GM12878 (cell line): ENCODE results near the gene PADI2. TPM values are rescaled to one million over a fixed set of nuclear protein-coding genes. Genes with fewer than 3 reads are reported as not detected.
A peak's percentile ranks its signal among the peaks of the same experiment; 100 is the strongest.

Experiments used
- ATF2 ChIP-seq: IDR thresholded peaks from 2 replicates; pipeline ENCODE4 v1.6.1; 2012; ENCODE audit warnings: low read length, inconsistent platforms
- BACH1 ChIP-seq: fragments of 450-650 bp; IDR thresholded peaks from 2 replicates; pipeline ENCODE4 v1.6.1; 2017; ENCODE audit warnings: mild to moderate bottlenecking, borderline replicate concordance
- BRCA1 ChIP-seq: IDR thresholded peaks from 2 replicates; pipeline ENCODE4 v1.6.1; 2011; ENCODE audit warnings: low read depth, low read length, improper control_type of control experiment
- CBX5 ChIP-seq: sonication (generic); IDR thresholded peaks from 2 replicates; pipeline ENCODE4 v1.6.1; 2016; ENCODE audit warnings: low read depth, moderate library complexity, mild to moderate bottlenecking, inconsistent platforms
- CEBPZ ChIP-seq: fragments of 150-350 bp; IDR thresholded peaks from 2 replicates; pipeline ENCODE4 v1.6.1; 2016; ENCODE audit warnings: low read depth, low read length
- CREB1 ChIP-seq: IDR thresholded peaks from 2 replicates; pipeline ENCODE4 v1.6.1; 2012; ENCODE audit warnings: low read depth, mild to moderate bottlenecking, inconsistent platforms
- CREM ChIP-seq: IDR thresholded peaks from 2 replicates; pipeline ENCODE4 v1.6.1; 2014; ENCODE audit warnings: antibody characterized with exemption, low read depth
- E2F8 ChIP-seq: fragments of 450-650 bp; IDR thresholded peaks from 2 replicates; pipeline ENCODE4 v1.6.1; 2018; ENCODE audit warnings: mild to moderate bottlenecking, low read depth, moderate library complexity; ENCODE audit not compliant: partially characterized antibody
- EP300 ChIP-seq, 2 experiments: fragments of 150-350 bp in 1 of 2; IDR thresholded peaks; 2 replicates each; pipeline ENCODE4 v1.6.1; 2011 to 2012; ENCODE audit warnings: low read depth in 2 of 2, low read length in 2 of 2, borderline replicate concordance in 1 of 2, improper control_type of control experiment in 1 of 2, inconsistent platforms in 1 of 2; ENCODE audit not compliant: control insufficient read depth in 1 of 2
- FOXM1 ChIP-seq: IDR thresholded peaks from 2 replicates; pipeline ENCODE4 v1.6.1; 2012; ENCODE audit warnings: low read depth, mild to moderate bottlenecking, inconsistent platforms, low read length, moderate library complexity
- MTA3 ChIP-seq: IDR thresholded peaks from 2 replicates; pipeline ENCODE4 v1.6.1; 2012; ENCODE audit warnings: low read length, inconsistent platforms, borderline replicate concordance
- PAX8 ChIP-seq: fragments of 450-650 bp; IDR thresholded peaks from 2 replicates; pipeline ENCODE4 v1.6.1; 2017; ENCODE audit warnings: mild to moderate bottlenecking, moderate library complexity
- RCOR1 ChIP-seq: conservative IDR thresholded peaks from 2 replicates; pipeline ENCODE4 v1.6.1; 2012; ENCODE audit warnings: low read depth, low read length, improper control_type of control experiment
- SPI1 ChIP-seq: IDR thresholded peaks from 2 replicates; pipeline ENCODE4 v1.6.1; 2011; ENCODE audit warnings: low read depth, mild to moderate bottlenecking, low read length, moderate library complexity, borderline replicate concordance; ENCODE audit not compliant: insufficient read depth
- TCF7 ChIP-seq: IDR thresholded peaks from 2 replicates; pipeline ENCODE4 v1.6.1; 2014; ENCODE audit warnings: antibody characterized with exemption, borderline replicate concordance
- ZBED1 ChIP-seq: IDR thresholded peaks from 2 replicates; pipeline ENCODE4 v1.6.1; 2016; ENCODE audit warnings: borderline replicate concordance
- ZBTB33 ChIP-seq: fragments of 450-650 bp; IDR thresholded peaks from 2 replicates; pipeline ENCODE4 v1.6.1; 2017; ENCODE audit warnings: mild to moderate bottlenecking
- ZNF622 ChIP-seq: fragments of 450-650 bp; IDR thresholded peaks from 2 replicates; pipeline ENCODE4 v1.6.1; 2017; ENCODE audit warnings: mild to moderate bottlenecking, inconsistent platforms
- polyA plus RNA-seq, 11 experiments: library from polyadenylated mRNA; depleted of rRNA in 4 of 11; unstranded in 6 of 11; stranded (reverse) in 5 of 11; fragments of >200 nt; fragmentation: Nextera tagmentation in 4 of 11; fragmentation: Illumina TruSeq in 1 of 11; extraction: Ambion mirVana in 4 of 11; extraction: Trizol in 1 of 11; gene quantifications; 1 replicate in 1 of 11; 2 replicates in 10 of 11; pipeline versions ENCODE4 v1.2.1 to v1.2.3, GENCODE V29; 2011 to 2016; ENCODE audit warnings: inconsistent platforms in 2 of 11, missing spikeins in 2 of 11, low read depth in 1 of 11
- total RNA-seq, 4 experiments: library from RNA; depleted of rRNA in 3 of 4; stranded (reverse); fragments of >200 nt in 3 of 4; fragmentation: Illumina TruSeq in 1 of 4; extraction: Trizol in 1 of 4; gene quantifications; 2 replicates each; pipeline versions ENCODE4 v1.2.1 to v1.2.3, GENCODE V29; 2013 to 2021
- TF ChIP-seq, protein P1 (sequence below): fragments of 150-350 bp; IDR thresholded peaks from 2 replicates; pipeline ENCODE4 v1.6.1; 2014; ENCODE audit warnings: mild to moderate bottlenecking, low read depth, low read length

The PADI2 gene
- total and polyA plus RNA-seq, 10 of the 15 experiments (the other 5 are each of a cell fraction or from before 2014, with no cell fraction given): 0.05 to 3.0 (median 0.10) TPM; not detected in 1

GRCh38 chr1:17053685-17054410, 65.4 kb downstream of the PADI2 start, which contains the start of gene SDHB (continued):
- TF ChIP-seq ZBTB33: no peak
- no peak for TF ChIP-seq CBX5
- TF ChIP-seq RCOR1: no peak
- TF ChIP-seq ATF2: no peak
- no peak for TF ChIP-seq E2F8
- TF ChIP-seq, protein P1, sequence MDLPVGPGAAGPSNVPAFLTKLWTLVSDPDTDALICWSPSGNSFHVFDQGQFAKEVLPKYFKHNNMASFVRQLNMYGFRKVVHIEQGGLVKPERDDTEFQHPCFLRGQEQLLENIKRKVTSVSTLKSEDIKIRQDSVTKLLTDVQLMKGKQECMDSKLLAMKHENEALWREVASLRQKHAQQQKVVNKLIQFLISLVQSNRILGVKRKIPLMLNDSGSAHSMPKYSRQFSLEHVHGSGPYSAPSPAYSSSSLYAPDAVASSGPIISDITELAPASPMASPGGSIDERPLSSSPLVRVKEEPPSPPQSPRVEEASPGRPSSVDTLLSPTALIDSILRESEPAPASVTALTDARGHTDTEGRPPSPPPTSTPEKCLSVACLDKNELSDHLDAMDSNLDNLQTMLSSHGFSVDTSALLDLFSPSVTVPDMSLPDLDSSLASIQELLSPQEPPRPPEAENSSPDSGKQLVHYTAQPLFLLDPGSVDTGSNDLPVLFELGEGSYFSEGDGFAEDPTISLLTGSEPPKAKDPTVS: no peak
- no peak for TF ChIP-seq TCF7
- no peak for TF ChIP-seq CEBPZ
- no peak for TF ChIP-seq BRCA1
- TF ChIP-seq MTA3: no peak
- TF ChIP-seq CREM: peak; percentile 87
- peak; percentile 86 for TF ChIP-seq CREB1
- TF ChIP-seq FOXM1: no peak
- TF ChIP-seq PAX8: no peak
- TF ChIP-seq ZNF622: no peak
- no peak for TF ChIP-seq ZBED1
- TF ChIP-seq BACH1: 0 out of 2 replicates have a peak, but pooled peaks have one; percentile 62
- TF ChIP-seq SPI1: no peak
- TF ChIP-seq EP300 (IDR thresholded peaks at IDR 0.05; ENCODE audit: borderline replicate concordance in 1 of 2, control insufficient read depth in 1 of 2, low read depth in 2 of 2, low read length in 2 of 2): no peak
